GM04504 (cell line): ENCODE results near the gene AHDC1.
A peak's percentile ranks its signal among the peaks of the same experiment; 100 is the strongest.

Experiments used
- DNase-seq: peaks from one replicate; pipeline ENCODE4 v3.0.0-alpha.2; 2012; ENCODE audit warnings: low read depth

The AHDC1 gene

GRCh38 chr1:27599605-27600497 is 4.1 kb downstream of the AHDC1 start:
- DNase-seq = no peak

- DNase-seq = no peak
These were observed 4.9 kb downstream of the AHDC1 start for GRCh38 chr1:27598902-27599528.

- no peak for DNase-seq
These were observed 5.7 kb downstream of the AHDC1 start for GRCh38 chr1:27598295-27598687.

- DNase-seq = no peak
These were observed 6.2 kb downstream of the AHDC1 start for GRCh38 chr1:27597516-27598294.

GRCh38 chr1:27596986-27597385 is 7.0 kb downstream of the AHDC1 start:
- DNase-seq = no peak

- DNase-seq = no peak
These were observed 7.7 kb downstream of the AHDC1 start for GRCh38 chr1:27596261-27596660.

- DNase-seq = no peak
These were observed 8.3 kb downstream of the AHDC1 start for GRCh38 chr1:27595597-27595996.

- peak; percentile 48 for DNase-seq
These were observed 9.1 kb downstream of the AHDC1 start for GRCh38 chr1:27594564-27595510.

GRCh38 chr1:27593678-27594563 is 10.0 kb downstream of the AHDC1 start:
- no peak for DNase-seq

- DNase-seq = no peak
These were observed 10.8 kb downstream of the AHDC1 start for GRCh38 chr1:27592931-27593677.

GRCh38 chr1:27592232-27592930 is 11.6 kb downstream of the AHDC1 start:
- DNase-seq = no peak

GRCh38 chr1:27591622-27592021 is 12.3 kb downstream of the AHDC1 start:
- DNase-seq = no peak

GRCh38 chr1:27590917-27591508 is 12.9 kb downstream of the AHDC1 start:
- no peak for DNase-seq

- no peak for DNase-seq
These were observed 14.0 kb downstream of the AHDC1 start for GRCh38 chr1:27589841-27590426.

GRCh38 chr1:27589441-27589840 is 14.5 kb downstream of the AHDC1 start:
- no peak for DNase-seq

- DNase-seq = no peak
These were observed 15.4 kb downstream of the AHDC1 start for GRCh38 chr1:27588256-27589232.

GRCh38 chr1:27585684-27586083 is 18.3 kb downstream of the AHDC1 start:
- DNase-seq = no peak
